Osteocyte (in vitro differentiated cells): ENCODE data around the gene KRT74. TPM values are rescaled to one million over a fixed set of nuclear protein-coding genes. Genes with fewer than 3 reads are reported as not detected.
"Not testable (repeated sequence)": the region's sequence is repeated elsewhere in the genome, so short reads cannot be mapped to it uniquely, and the experiment has no call there.

ENCODE experiments used
- DNase-seq: peaks from one replicate; pipeline ENCODE4 v3.0.0; 2021; ENCODE audit warnings: mixed read lengths; ENCODE audit not compliant: unreplicated experiment; ENCODE audit errors: extremely low spot score
- H3K27ac Mint-ChIP-seq: one replicate; pipeline ENCODE4 v1.8.0; 2021; ENCODE audit warnings: mild to moderate bottlenecking, mixed read lengths; ENCODE audit not compliant: unreplicated experiment
- H3K27me3 Mint-ChIP-seq: one replicate; pipeline ENCODE4 v1.8.0; 2021; ENCODE audit warnings: mixed read lengths; ENCODE audit not compliant: unreplicated experiment
- H3K36me3 Mint-ChIP-seq: one replicate; pipeline ENCODE4 v1.8.0; 2021; ENCODE audit warnings: mixed read lengths; ENCODE audit not compliant: unreplicated experiment
- H3K4me1 Mint-ChIP-seq: one replicate; pipeline ENCODE4 v1.8.0; 2021; ENCODE audit warnings: mixed read lengths; ENCODE audit not compliant: unreplicated experiment
- H3K4me3 Mint-ChIP-seq: one replicate; pipeline ENCODE4 v1.8.0; 2021; ENCODE audit warnings: mild to moderate bottlenecking, moderate library complexity, mixed read lengths; ENCODE audit not compliant: unreplicated experiment
- H3K9me3 Mint-ChIP-seq: one replicate; pipeline ENCODE4 v1.8.0; 2021; ENCODE audit warnings: mixed read lengths; ENCODE audit not compliant: unreplicated experiment
- CTCF ChIP-seq: fragments of 200-600 bp; sonication (generic); IDR thresholded peaks from 2 replicates; pipeline ENCODE4 v1.5.0; 2021; ENCODE audit warnings: antibody characterized with exemption, mild to moderate bottlenecking, moderate library complexity
- total RNA-seq: library from RNA; stranded (reverse); gene quantifications from 2 replicates; pipeline ENCODE4 v1.2.1, GENCODE V29; 2021

Gene KRT74
- total RNA-seq, 1 donor from 2014 or later = not detected

- peaks cover 70% of the 10 kb centered on the region for H3K27me3 Mint-ChIP-seq
- H3K27ac Mint-ChIP-seq = no peak overlapping the region
- H3K36me3 Mint-ChIP-seq = no peaks in the 10 kb centered on the region
- DNase-seq = peak; percentile 17
- H3K4me3 Mint-ChIP-seq = no peak overlapping the region
- TF ChIP-seq CTCF = no peak
- no peaks in the 10 kb centered on the region for H3K4me1 Mint-ChIP-seq
- no peaks in the 10 kb centered on the region for H3K9me3 Mint-ChIP-seq
Measured at GRCh38 chr12:52600475-52600874, 26.8 kb upstream of the KRT74 start.

- H3K36me3 Mint-ChIP-seq = no peaks in the 10 kb centered on the region
- no peak for TF ChIP-seq CTCF
- no peak for DNase-seq
- H3K4me3 Mint-ChIP-seq = no peak overlapping the region
- H3K27me3 Mint-ChIP-seq = peaks cover 67% of the 10 kb centered on the region
- no peaks in the 10 kb centered on the region for H3K4me1 Mint-ChIP-seq
- H3K9me3 Mint-ChIP-seq = no peaks in the 10 kb centered on the region
- no peak overlapping the region for H3K27ac Mint-ChIP-seq
Measured at GRCh38 chr12:52600071-52600470, 26.4 kb upstream of the KRT74 start.

GRCh38 chr12:52598966-52599365 is 25.3 kb upstream of the KRT74 start:
- TF ChIP-seq CTCF = no peak
- H3K27me3 Mint-ChIP-seq = peaks cover 65% of the 10 kb centered on the region

GRCh38 chr12:52594237-52594636 is 20.6 kb upstream of the KRT74 start:
- not testable (repeated sequence) for H3K27ac Mint-ChIP-seq, H3K9me3 Mint-ChIP-seq, DNase-seq, H3K4me1 Mint-ChIP-seq, H3K36me3 Mint-ChIP-seq, H3K4me3 Mint-ChIP-seq
- peaks cover 67% of the 10 kb centered on the region for H3K27me3 Mint-ChIP-seq

More at GRCh38 chr12:52598966-52599365, 25.3 kb upstream of the KRT74 start:
- Mint-ChIP-seq H3K4me1 (no peaks in the 10 kb centered on the region), H3K4me3 (no peak overlapping the region), H3K9me3 (no peaks in the 10 kb centered on the region), H3K36me3 (no peaks in the 10 kb centered on the region), H3K27ac (no peak overlapping the region)
- DNase-seq = no peak

GRCh38 chr12:52591521-52591920 is 17.9 kb upstream of the KRT74 start:
- Mint-ChIP-seq H3K36me3 (no peaks in the 10 kb centered on the region), H3K9me3 (no peaks in the 10 kb centered on the region), H3K27ac (no peak overlapping the region), H3K4me1 (no peaks in the 10 kb centered on the region), H3K4me3 (no peak overlapping the region), H3K27me3 (peaks cover 62% of the 10 kb centered on the region)
- no peak for DNase-seq
- TF ChIP-seq CTCF = no peak

- H3K4me1 Mint-ChIP-seq = no peaks in the 10 kb centered on the region
- no peak for TF ChIP-seq CTCF
- H3K27ac Mint-ChIP-seq = no peak overlapping the region
- H3K36me3 Mint-ChIP-seq = no peaks in the 10 kb centered on the region
- H3K27me3 Mint-ChIP-seq = peaks cover 66% of the 10 kb centered on the region
- DNase-seq = no peak
- H3K4me3 Mint-ChIP-seq = no peak overlapping the region
- H3K9me3 Mint-ChIP-seq = no peaks in the 10 kb centered on the region
Measured at GRCh38 chr12:52590021-52590420, 16.4 kb upstream of the KRT74 start.
